T-helper 1 cell treated with Interleukin-12 subunit alpha and Interleukin-12 subunit beta and Interleukin-4 antibody, amounts not matched to agents 30 μg/mL and 1 μg/mL, for 36 hours (primary cell): ENCODE data around the gene SLC35F2.

Experiments used
- H3K27ac Mint-ChIP-seq: one replicate; pipeline ENCODE4 v1.8.0; 2021; ENCODE audit warnings: mild to moderate bottlenecking, mixed read lengths
- H3K27me3 Mint-ChIP-seq: one replicate; pipeline ENCODE4 v1.8.0; 2021; ENCODE audit warnings: low read depth, mixed read lengths
- H3K36me3 Mint-ChIP-seq: one replicate; pipeline ENCODE4 v1.8.0; 2021; ENCODE audit warnings: low read depth, mixed read lengths
- H3K4me1 Mint-ChIP-seq: one replicate; pipeline ENCODE4 v1.8.0; 2021; ENCODE audit warnings: low read depth, mixed read lengths
- H3K4me3 Mint-ChIP-seq: one replicate; pipeline ENCODE4 v1.8.0; 2021; ENCODE audit warnings: mild to moderate bottlenecking, moderate library complexity, mixed read lengths
- H3K9me3 Mint-ChIP-seq: one replicate; pipeline ENCODE4 v1.8.0; 2021; ENCODE audit warnings: mixed read lengths

The SLC35F2 gene

GRCh38 chr11:107750313-107750712 lies 108.3 kb downstream of the SLC35F2 start:
- H3K27ac Mint-ChIP-seq: no peak overlapping the region
- no peaks in the 10 kb centered on the region for H3K4me1 Mint-ChIP-seq
- no peaks in the 10 kb centered on the region for H3K9me3 Mint-ChIP-seq
- H3K27me3 Mint-ChIP-seq: peaks cover 8% of the 10 kb centered on the region
- H3K36me3 Mint-ChIP-seq: no peaks in the 10 kb centered on the region
- H3K4me3 Mint-ChIP-seq: no peak overlapping the region

- no peaks in the 10 kb centered on the region for H3K9me3 Mint-ChIP-seq
- peaks cover 19% of the 10 kb centered on the region for H3K27me3 Mint-ChIP-seq
- no peak overlapping the region for H3K27ac Mint-ChIP-seq
- no peaks in the 10 kb centered on the region for H3K36me3 Mint-ChIP-seq
- no peak overlapping the region for H3K4me3 Mint-ChIP-seq
- H3K4me1 Mint-ChIP-seq: no peaks in the 10 kb centered on the region
These were observed 111.0 kb downstream of the SLC35F2 start for GRCh38 chr11:107747622-107748021.

- H3K4me1 Mint-ChIP-seq: no peaks in the 10 kb centered on the region
- peaks cover 19% of the 10 kb centered on the region for H3K27me3 Mint-ChIP-seq
- H3K9me3 Mint-ChIP-seq: no peaks in the 10 kb centered on the region
- no peak overlapping the region for H3K27ac Mint-ChIP-seq
- H3K36me3 Mint-ChIP-seq: no peaks in the 10 kb centered on the region
- no peak overlapping the region for H3K4me3 Mint-ChIP-seq
These were observed 113.9 kb downstream of the SLC35F2 start for GRCh38 chr11:107744736-107745135.

- H3K27me3 Mint-ChIP-seq: peaks cover 22% of the 10 kb centered on the region
- H3K27ac Mint-ChIP-seq: no peak overlapping the region
These were observed 115.4 kb downstream of the SLC35F2 start for GRCh38 chr11:107743191-107743590.

GRCh38 chr11:107741044-107741823 lies 117.4 kb downstream of the SLC35F2 start:
- no peak overlapping the region for H3K4me3 Mint-ChIP-seq
- no peaks in the 10 kb centered on the region for H3K36me3 Mint-ChIP-seq
- no peaks in the 10 kb centered on the region for H3K4me1 Mint-ChIP-seq
- no peaks in the 10 kb centered on the region for H3K9me3 Mint-ChIP-seq
- no peak overlapping the region for H3K27ac Mint-ChIP-seq
- H3K27me3 Mint-ChIP-seq: peaks cover 20% of the 10 kb centered on the region

More at GRCh38 chr11:107743191-107743590, 115.4 kb downstream of the SLC35F2 start:
- H3K36me3 Mint-ChIP-seq: no peaks in the 10 kb centered on the region
- no peaks in the 10 kb centered on the region for H3K9me3 Mint-ChIP-seq
- no peaks in the 10 kb centered on the region for H3K4me1 Mint-ChIP-seq
- no peak overlapping the region for H3K4me3 Mint-ChIP-seq
